ENCODE measurements around the gene GRAMD4. TPM values are rescaled to one million over a fixed set of nuclear protein-coding genes. Genes with fewer than 3 reads are reported as not detected.

GRAMD4 gene
- total RNA-seq, 1 experiment from 2014 or later, result 23.4 TPM

GRCh38 chr22:46586531-46587011 is 33.6 kb upstream of the GRAMD4 start:
- ChIA-PET POLR2A (no interaction called here), CTCF (no interaction called here)
- H3K36me3 Mint-ChIP-seq (ENCODE audit: insufficient read depth, unreplicated experiment), result no peaks in the 10 kb centered on the region
- no peak for DNase-seq
- peaks cover 12% of the 10 kb centered on the region for H3K4me1 Mint-ChIP-seq (ENCODE audit: low read depth, unreplicated experiment)
- BruUV-seq (replicated peaks), result no TSS peak
- no peak overlapping the region for H3K4me3 Mint-ChIP-seq (ENCODE audit: unreplicated experiment)
- no peaks in the 10 kb centered on the region for H3K9me3 Mint-ChIP-seq (ENCODE audit: unreplicated experiment)
- no peaks in the 10 kb centered on the region for H3K27me3 Mint-ChIP-seq (ENCODE audit: insufficient read depth, unreplicated experiment)
- intact Hi-C loops (cut with micrococcal nuclease; ENCODE audit: unreplicated experiment), result no loop called here
- H3K9me3 ChIP-seq, result no peaks in the 10 kb centered on the region
- H3K27ac Mint-ChIP-seq (ENCODE audit: unreplicated experiment), result no peak overlapping the region
- TF ChIP-seq CTCF (IDR thresholded peaks at IDR 0.05; ENCODE audit: insufficient read depth in 1 of 2, low read depth in 1 of 2, low read length in 1 of 2, severe bottlenecking in 1 of 2, unreplicated experiment in 1 of 2), result no peak
- H3K36me3 ChIP-seq (ENCODE audit: control insufficient read depth, insufficient read depth, low read length), result no peaks in the 10 kb centered on the region
- H3K4me1 ChIP-seq, result 0 out of 2 replicates have a peak, but pooled peaks cover 2% of the 10 kb centered on the region
- H3K4me3 ChIP-seq (ENCODE audit: low read depth, low read length), result no peak overlapping the region
- H3K27me3 ChIP-seq (replicated peaks; ENCODE audit: control insufficient read depth, insufficient read depth, low read length), result no peaks in the 10 kb centered on the region

GRCh38 chr22:46587061-46587460 is 33.1 kb upstream of the GRAMD4 start:
- no peaks in the 10 kb centered on the region for H3K36me3 Mint-ChIP-seq (ENCODE audit: insufficient read depth, unreplicated experiment)
- H3K27ac Mint-ChIP-seq (ENCODE audit: unreplicated experiment), result no peak overlapping the region
- TF ChIP-seq CTCF (IDR thresholded peaks at IDR 0.05; ENCODE audit: insufficient read depth in 1 of 2, low read depth in 1 of 2, low read length in 1 of 2, severe bottlenecking in 1 of 2, unreplicated experiment in 1 of 2), result no peak
- no peak overlapping the region for H3K4me3 ChIP-seq (ENCODE audit: low read depth, low read length)
- H3K36me3 ChIP-seq (ENCODE audit: control insufficient read depth, insufficient read depth, low read length), result no peaks in the 10 kb centered on the region
- intact Hi-C loops (cut with micrococcal nuclease; ENCODE audit: unreplicated experiment), result no loop called here
- ChIA-PET CTCF (no interaction called here), POLR2A (no interaction called here)
- H3K27me3 Mint-ChIP-seq (ENCODE audit: insufficient read depth, unreplicated experiment), result no peaks in the 10 kb centered on the region
- DNase-seq, result no peak
- no TSS peak for BruUV-seq (replicated peaks)
- no peaks in the 10 kb centered on the region for H3K27me3 ChIP-seq (replicated peaks; ENCODE audit: control insufficient read depth, insufficient read depth, low read length)
- no peaks in the 10 kb centered on the region for H3K9me3 ChIP-seq
- H3K4me3 Mint-ChIP-seq (ENCODE audit: unreplicated experiment), result no peak overlapping the region
- no peaks in the 10 kb centered on the region for H3K9me3 Mint-ChIP-seq (ENCODE audit: unreplicated experiment)
- H3K4me1 ChIP-seq, result 0 out of 2 replicates have a peak, but pooled peaks cover 2% of the 10 kb centered on the region
- H3K4me1 Mint-ChIP-seq (ENCODE audit: low read depth, unreplicated experiment), result peaks cover 12% of the 10 kb centered on the region

GRCh38 chr22:46587492-46588278 is 32.5 kb upstream of the GRAMD4 start:
- Mint-ChIP-seq H3K27me3 (ENCODE audit: insufficient read depth, unreplicated experiment) (no peaks in the 10 kb centered on the region), H3K9me3 (ENCODE audit: unreplicated experiment) (no peaks in the 10 kb centered on the region), H3K27ac (ENCODE audit: unreplicated experiment) (no peak overlapping the region), H3K36me3 (ENCODE audit: insufficient read depth, unreplicated experiment) (no peaks in the 10 kb centered on the region), H3K4me3 (ENCODE audit: unreplicated experiment) (no peak overlapping the region), H3K4me1 (ENCODE audit: low read depth, unreplicated experiment) (peaks cover 6% of the 10 kb centered on the region)
- no peaks in the 10 kb centered on the region for H3K27me3 ChIP-seq (replicated peaks; ENCODE audit: control insufficient read depth, insufficient read depth, low read length)
- H3K36me3 ChIP-seq (ENCODE audit: control insufficient read depth, insufficient read depth, low read length), result no peaks in the 10 kb centered on the region
- H3K4me3 ChIP-seq (ENCODE audit: low read depth, low read length), result no peak overlapping the region
- intact Hi-C loops (cut with micrococcal nuclease; ENCODE audit: unreplicated experiment), result no loop called here
- TF ChIP-seq CTCF (IDR thresholded peaks at IDR 0.05; ENCODE audit: insufficient read depth in 1 of 2, low read depth in 1 of 2, low read length in 1 of 2, severe bottlenecking in 1 of 2, unreplicated experiment in 1 of 2), result no peak
- no peaks in the 10 kb centered on the region for H3K9me3 ChIP-seq
- no peak for DNase-seq
- H3K4me1 ChIP-seq, result 0 out of 2 replicates have a peak, but pooled peaks cover 2% of the 10 kb centered on the region
- no TSS peak for BruUV-seq (replicated peaks)
- ChIA-PET CTCF (interaction anchor here (1.0 kb wide), 1 partner anchor 9 kb away, joined by 6 read pairs; no protein-coding TSS in a partner anchor), POLR2A (no interaction called here)

Data from Caco-2 (cell line).